Activated naive CD4-positive, alpha-beta T cell treated with Interleukin-2 at 50 U/mL for 16 hours (primary cell): ENCODE results near the gene TAAR1.
"Not testable (repeated sequence)": the region's sequence is repeated elsewhere in the genome, so short reads cannot be mapped to it uniquely, and the experiment has no call there.

ENCODE experiments used
- DNase-seq: peaks from one replicate; pipeline ENCODE4 v3.0.0-alpha.2; 2020

The TAAR1 gene

DNA sequence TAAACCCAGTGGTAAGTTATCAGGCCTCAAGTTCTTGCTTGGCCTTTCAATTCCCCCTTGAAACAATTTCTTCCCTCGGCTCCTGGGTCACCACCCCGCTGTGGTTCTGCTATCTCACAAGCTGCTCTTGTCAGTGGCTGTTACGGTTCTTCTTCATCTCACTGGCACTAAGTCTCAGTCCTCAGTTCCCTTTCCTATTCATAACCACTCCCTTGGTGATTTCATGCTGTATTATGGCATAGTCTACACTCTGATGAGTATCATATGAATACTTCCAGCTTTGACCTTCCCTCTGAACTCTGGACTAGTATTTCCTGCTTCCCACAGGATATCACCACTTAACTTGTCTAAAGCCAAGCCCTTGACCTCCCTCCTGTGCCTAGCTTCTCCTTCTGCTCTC lies 7.9 kb downstream of the TAAR1 start:
- no peak for DNase-seq

- no peak for DNase-seq
These were observed 8.6 kb downstream of the TAAR1 start for GRCh38 chr6:132650429-132650828.

DNA sequence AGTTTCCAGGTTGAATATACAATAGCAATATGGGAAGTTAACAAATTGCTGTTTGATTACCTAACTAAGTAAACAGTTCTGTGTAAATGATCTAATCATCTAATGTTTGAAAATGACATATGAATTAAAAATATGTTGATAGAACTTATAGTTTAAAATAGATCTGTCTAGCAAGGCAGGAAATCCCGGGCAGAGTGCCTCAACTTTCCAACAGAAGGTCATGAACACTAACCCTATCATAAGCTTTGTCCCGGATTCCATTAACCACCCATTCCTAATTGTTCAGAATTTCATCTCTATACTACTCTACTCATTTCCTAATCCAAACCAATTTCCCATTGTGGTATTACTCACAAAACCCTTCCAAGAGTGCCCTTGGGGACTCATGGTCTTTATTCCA lies 10.2 kb downstream of the TAAR1 start:
- DNase-seq, result no peak

- no peak for DNase-seq
These were observed 10.6 kb downstream of the TAAR1 start for GRCh38 chr6:132648356-132648755.

DNA sequence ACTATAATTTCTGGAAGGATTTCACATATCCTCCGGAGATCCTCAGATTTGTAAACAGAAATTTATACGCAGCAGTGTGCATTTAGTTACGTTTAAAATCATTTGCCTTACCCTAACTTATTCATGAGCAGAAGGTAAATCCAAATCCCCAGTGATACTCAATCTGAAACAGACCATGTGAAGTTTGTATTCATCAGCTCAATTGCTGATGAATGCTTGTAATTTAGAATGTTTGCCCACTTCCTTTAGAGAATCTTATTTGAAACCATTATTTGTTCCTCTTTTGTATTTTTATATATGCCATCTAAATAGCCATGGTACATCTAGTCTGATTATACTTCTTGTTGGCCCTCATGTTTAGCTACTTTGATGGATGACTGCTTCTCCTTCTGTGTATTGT lies 15.4 kb downstream of the TAAR1 start:
- DNase-seq, result no peak

- not testable (repeated sequence) for DNase-seq
These were observed 21.8 kb downstream of the TAAR1 start for GRCh38 chr6:132637135-132637534.

DNA sequence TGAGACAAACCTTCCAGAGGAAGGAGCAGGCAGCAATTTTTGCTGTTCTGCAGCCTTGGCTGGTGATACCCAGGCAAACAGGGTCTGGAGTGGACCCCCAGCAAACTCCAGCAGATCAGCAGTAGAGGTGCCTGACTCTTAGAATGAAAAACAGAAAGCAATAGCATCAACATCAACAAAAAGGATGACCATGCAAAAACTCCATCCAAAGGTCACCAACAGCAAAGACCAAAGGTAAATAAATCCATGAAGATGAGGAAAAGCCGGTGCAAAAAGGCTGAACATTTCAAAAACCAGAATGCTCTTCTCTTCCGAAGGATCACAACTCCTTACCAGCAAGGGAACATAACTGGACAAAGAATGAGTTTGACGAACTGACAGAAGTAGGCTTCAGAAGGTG lies 23.1 kb downstream of the TAAR1 start:
- not testable (repeated sequence) for DNase-seq

DNA sequence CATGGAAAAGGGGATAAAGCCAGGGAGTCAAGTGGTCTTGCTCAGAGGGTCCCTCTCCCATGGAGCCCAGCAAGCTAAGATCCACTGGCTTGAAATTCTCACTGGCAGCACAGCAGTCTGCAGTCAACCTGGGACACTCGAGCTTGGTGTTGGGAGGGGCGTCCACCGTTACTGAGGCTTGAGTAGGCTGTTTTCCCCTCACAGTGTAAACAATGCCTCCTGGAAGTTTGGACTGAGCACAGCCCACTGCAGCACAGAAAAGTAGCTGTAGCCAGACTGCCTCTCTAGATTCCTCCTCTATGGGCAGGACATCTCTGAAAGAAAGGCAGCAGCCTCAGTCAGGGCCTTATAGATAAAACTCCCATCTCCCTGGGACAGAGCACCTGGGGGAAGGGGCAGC lies 23.7 kb downstream of the TAAR1 start:
- not testable (repeated sequence) for DNase-seq

DNA sequence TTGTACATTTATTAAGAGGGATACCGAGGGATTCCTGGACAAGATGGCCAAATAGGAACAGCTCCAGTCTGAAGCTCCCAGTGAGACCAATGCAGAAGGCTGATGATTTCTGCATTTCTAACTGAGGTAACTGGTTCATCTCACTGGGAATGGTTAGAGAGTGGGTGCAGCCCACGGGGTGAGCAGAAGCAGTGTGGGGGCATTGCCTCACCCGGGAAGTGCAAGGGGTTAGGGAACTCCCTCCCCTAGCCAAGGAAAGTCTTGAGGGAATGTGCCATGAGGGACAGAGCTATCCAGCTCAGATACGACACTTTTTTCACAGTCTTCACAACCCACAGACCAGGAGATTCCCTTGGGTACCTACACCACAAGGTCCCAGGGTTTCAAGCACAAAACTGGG lies 24.2 kb downstream of the TAAR1 start:
- no peak for DNase-seq

- no peak for DNase-seq
These were observed 25.6 kb downstream of the TAAR1 start for GRCh38 chr6:132633362-132633761.

DNA sequence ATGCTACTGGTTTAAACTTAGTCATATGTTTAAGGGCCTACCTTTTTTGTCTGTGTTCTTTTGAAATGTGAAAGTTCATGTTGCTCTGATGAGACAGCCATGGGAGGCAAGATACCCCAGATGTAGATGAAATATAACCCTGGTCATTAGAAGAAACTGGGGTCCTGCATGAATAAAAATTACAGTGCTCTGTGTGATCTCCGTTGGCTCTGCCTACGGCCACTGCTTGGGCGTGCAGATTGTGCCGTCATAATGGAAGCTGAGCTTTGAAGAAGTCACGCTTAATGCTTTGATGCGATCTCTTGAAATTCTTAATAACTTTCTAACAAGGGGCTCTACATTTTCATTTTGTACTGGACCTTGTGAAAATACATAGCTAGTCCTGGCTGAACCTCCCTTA lies 34.8 kb downstream of the TAAR1 start, which contains the start of gene TAAR2:
Gene TAAR2, minus strand, starts transcription at position 101 of the 400 bp plus-strand sequence. Its CDS starts 0 bp downstream, at position 101.
- DNase-seq, result no peak

GRCh38 chr6:132623106-132623845 lies 35.7 kb downstream of the TAAR1 start:
- no peak for DNase-seq

DNA sequence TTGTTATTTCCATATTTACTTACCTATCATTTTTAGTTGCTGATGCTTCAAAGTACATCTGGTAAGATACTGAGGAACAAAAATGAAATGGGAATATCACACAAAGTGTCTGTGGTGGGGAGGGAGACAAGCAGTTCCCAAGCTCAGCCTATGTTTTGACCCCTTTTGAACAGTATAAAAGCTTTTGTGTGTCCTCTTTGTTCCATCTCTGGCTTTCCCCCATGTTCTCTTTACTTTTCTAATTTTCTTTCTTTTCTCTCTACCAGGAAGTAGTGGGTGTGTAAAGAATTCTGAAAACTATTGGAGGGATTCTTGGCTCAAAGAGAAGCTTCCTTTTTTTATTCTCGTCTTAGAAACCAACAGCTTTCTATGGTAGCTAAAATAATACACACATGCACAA lies 42.3 kb downstream of the TAAR1 start:
- no peak for DNase-seq

GRCh38 chr6:132614554-132614953 lies 44.4 kb downstream of the TAAR1 start:
- no peak for DNase-seq

- DNase-seq, result no peak
These were observed 46.4 kb downstream of the TAAR1 start for GRCh38 chr6:132612449-132613108.

DNA sequence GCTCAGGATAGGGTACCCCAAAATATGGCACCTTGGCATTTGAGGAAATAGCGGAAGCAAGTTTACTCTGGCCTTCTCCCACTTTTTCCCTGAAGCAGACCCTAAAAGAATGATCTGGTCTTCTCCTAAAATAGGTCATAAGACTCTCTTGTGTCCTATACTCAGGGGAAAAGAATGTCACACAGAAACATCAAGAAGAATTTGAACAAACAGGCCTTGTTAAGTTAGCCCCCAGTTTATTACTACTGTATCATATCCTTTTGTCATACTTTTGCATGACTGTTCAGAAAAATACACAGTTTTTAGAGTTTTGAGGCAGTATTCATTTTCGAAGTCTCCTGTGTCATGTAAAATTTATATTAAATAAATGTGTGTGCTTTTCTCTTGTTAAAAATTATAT lies 47.4 kb downstream of the TAAR1 start:
- no peak for DNase-seq

- no peak for DNase-seq
These were observed 51.3 kb downstream of the TAAR1 start for GRCh38 chr6:132607544-132608233.

- no peak for DNase-seq
These were observed 54.3 kb downstream of the TAAR1 start for GRCh38 chr6:132604635-132605152.

GRCh38 chr6:132600900-132601299 lies 58.1 kb downstream of the TAAR1 start:
- DNase-seq, result not testable (repeated sequence)

DNA sequence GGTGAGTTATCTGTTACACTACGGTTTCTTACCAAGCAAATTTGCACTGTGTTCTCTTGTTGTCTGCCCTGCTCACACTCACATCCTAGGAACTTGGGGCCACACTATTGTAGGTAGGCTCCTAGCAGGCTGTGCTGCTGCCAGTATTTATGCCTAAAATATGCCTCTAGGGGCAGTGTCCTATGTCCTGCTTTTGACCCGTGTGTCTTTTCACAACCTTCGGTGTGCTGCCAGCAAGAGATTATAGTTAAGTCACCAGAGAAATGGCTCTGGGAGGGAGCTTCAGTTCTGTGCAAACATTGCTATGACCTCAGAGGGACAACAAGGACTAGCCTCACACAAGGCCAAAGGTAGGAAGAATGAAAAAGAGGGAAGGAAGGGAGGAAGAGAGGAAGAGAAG lies 60.5 kb downstream of the TAAR1 start:
- no peak for DNase-seq

DNA sequence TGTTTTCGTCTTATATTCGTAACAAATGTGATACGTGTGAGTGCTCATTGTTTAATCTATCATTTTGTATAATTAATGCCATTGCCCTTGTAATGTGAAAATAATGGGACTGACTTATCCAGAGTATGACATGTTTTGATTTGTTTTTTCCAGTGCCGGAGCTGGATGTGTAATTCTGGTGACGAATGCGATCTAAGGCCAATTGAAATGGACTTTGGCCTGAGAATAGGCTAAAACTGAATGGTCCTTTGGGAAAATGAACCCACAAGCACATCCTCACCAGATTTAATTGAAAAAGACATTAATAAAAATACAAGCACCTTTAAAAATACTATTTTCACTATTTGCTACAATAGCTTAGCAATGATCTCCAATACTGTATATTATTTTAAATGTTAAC lies 62.8 kb downstream of the TAAR1 start:
- no peak for DNase-seq
